NCI-H2081 treated with DMSO at 0.1 percent for 48 hours (cell line): ENCODE measurements around the gene MAN1A1.
"Not testable (repeated sequence)": the region's sequence is repeated elsewhere in the genome, so short reads cannot be mapped to it uniquely, and the experiment has no call there.

ENCODE experiments used
- DNase-seq: peaks from one replicate; lab custom pipeline; 2025; lab: John Stamatoyannopoulos, UW

The MAN1A1 gene

DNA sequence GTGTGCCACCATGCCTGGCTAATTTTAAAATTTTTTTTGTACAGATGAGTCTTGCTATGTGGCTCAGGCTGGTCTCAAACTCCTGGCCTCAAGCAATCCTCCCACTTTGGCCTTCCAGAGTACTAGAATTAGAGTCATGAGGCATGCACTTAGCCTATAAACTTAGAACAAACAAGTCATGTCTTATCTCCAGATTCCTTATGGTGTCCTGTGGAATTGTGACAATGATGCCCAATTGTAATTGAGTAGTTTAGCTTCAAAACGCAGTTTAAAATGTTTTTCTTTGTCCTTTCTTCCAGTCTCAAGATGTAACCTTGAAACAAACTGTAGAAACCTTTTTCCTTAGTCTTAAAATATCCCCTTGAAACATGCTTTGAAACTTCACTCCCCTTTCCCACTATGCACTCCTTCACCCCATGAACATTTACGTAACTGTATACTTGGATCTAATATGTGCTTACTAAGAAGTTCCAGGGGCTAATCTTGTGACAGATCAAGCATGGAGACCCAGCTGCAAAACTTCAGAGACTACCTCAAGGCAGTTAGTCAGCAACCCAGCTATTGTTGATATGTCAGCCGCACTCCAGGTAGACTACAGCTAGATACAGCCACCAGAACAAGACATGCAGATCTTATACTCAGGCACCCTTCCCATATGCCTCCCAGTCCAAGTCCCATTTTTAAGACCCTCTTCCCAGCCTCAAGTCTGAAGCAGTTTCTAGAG, 46.2 kb downstream of the MAN1A1 start:
- no peak for DNase-seq

DNA sequence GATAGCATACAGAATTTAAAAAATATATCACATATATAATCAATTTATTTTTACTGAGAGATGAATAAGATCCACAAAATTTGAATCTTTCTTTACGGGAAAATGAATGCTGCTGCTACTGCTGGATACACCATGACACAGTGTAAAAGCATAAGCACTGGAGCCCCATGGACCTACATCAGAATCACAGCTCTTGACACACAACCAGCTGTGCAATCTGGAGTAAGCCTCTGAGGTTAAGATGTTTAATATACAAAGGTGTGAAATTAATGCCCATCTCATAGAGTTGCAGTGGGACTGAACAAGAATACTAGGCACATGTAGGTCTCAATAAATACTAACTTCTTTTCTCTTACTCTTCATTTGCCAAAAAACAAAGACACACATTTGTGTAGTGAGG, 48.1 kb downstream of the MAN1A1 start:
- no peak for DNase-seq

DNA sequence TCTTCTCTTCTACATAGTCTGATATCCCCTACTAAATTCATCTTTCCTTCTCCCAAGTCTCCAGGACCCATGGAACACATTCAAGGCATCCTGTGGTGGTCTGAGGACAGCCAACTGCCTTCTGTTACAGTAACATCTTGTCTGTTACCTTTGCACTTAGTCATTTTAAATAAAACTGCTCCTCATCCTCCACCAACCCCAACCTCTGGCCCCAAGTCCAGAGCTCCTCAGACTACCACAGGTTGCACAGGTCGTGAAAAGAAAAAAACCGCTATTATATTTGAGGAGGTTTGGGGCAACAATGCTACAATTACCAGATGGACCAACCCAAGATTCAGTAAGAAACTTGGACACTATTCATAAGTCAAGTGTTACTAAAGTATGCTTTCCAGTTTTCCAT, 49.9 kb downstream of the MAN1A1 start:
- no peak for DNase-seq

DNA sequence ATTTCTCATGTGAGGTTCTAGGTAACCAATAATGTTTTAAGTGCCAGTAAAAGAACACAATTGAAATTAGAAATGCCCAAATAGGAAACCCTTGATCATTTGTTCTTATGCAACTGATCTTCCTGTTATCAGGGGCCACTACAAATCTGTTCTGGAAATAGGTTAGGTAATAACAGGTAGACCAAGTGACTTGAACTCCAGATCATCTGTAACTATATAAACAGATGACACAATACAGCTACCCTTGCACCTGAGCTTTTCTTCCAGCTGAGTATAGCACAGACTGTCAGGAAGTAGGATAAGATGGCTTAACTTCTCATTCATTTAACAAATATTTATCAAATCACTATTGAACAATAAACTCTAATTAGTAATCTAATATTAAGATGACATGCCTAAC, 52.5 kb downstream of the MAN1A1 start:
- no peak for DNase-seq

DNA sequence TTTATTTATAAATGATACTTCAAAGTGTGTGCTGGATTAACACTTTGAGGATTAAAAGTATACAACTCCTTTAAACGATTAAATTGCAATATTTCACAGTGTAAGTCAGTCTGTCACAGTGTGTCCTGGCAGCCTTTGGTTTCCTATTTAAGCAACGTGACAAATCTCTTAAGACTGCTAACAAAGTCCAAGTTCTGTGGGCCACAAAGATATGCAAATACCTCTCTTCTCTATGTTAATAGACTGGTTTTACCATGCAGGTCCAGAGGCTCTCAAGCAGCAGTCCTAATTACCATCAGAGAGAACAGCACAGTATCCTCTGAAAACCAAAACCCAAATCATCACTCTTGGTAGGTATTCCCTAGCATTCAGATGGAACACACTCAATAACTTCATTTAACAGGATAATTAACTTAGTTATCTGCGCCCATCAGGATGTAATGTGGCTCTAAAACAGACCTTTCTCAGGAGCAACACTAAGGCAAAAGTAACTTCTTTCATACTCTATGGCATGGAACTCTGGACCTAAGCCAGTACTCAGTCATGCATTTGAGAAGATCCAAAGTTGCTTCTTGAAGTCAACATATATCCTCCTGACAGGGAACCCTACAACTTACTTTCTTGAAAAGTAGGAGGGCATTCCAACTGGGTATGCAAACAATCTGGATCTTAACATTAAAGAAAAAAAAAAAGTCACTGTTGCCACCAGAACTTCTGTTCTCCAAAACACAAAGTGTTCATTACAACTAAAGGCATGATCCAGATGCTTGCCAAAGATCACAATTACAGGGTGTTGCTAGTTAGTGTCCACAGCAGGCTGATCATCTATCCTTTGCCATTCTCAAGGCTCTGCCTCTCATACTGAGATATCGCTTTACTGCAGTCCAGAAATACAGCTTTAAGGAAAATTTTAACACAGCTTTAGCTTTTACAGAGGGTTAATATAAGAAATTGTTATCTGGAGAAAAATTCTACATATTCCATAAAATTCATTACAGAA, 53.2 kb downstream of the MAN1A1 start:
- no peak for DNase-seq

DNA sequence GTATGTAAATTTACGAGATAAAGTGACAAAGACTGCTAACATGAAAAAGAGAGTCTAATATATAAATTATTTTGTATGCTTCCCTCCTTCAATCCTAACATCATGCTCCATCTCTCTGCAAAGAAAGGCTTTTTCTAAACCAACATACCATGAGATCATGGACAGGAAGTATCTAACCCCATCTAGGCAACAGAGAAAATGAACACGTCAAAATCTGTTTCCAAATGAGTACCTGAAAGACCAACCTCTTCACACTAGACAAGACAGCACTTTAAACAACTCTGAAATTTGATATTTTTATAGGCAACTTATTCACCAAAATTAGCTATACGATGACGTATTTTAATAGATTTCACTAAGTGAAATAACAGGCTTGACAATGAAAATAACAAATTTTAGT, 54.6 kb downstream of the MAN1A1 start:
- no peak for DNase-seq

DNA sequence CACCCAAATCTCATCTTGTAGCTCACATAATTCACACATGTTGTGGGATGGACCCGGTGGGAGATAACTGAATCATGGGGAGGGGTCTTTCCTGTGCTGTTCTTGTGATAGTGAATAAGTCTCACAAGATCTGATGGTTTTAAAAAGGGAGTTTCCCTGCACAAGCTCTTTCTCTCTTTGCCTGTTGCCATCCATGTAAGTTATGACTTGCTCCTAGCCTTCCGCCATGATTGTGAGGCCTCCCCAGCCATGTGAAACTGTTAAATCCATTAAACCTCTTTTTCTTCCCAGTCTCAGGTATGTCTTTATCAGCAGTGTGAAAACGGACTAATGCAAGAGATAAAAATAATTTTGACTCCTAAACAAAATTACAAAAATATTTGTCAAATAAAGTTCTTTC, 58.5 kb downstream of the MAN1A1 start:
- DNase-seq = not testable (repeated sequence)

DNA sequence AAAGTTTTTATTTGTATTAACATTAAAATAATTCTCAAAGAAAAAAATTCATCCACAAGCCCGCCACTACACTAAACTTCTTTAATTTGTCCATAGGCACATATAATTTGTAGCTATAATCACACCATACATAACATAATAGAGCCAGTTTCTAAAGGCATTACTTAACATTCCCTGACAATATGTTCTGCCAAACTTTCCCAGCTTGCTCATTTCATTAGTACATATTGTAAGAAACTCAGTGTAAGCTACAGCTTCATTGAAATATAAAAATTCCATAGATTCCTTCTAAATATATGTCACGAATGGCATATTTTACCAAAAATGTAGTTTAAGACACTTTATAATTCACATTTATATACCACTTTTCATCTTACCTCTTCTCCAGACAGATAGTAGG, 59.3 kb downstream of the MAN1A1 start:
- no peak for DNase-seq

DNA sequence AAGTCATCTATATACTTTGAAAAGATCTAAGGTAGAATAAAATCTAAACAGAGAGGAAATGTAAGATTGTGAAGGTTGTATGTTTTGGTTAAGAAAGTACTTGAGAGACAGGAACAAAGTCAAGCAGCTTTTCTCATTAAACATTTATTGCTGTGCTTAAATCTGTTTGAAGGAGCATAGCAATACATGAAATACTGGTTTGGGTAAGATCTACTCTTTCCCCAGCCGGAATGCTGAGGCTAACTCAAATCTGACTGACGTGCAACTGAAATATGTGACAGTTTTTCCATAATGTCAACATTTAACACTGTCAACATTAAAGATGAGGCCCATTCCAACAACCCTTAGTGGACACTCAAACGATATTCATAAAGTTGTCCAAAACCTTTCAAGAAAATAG, 59.9 kb downstream of the MAN1A1 start:
- no peak for DNase-seq

DNA sequence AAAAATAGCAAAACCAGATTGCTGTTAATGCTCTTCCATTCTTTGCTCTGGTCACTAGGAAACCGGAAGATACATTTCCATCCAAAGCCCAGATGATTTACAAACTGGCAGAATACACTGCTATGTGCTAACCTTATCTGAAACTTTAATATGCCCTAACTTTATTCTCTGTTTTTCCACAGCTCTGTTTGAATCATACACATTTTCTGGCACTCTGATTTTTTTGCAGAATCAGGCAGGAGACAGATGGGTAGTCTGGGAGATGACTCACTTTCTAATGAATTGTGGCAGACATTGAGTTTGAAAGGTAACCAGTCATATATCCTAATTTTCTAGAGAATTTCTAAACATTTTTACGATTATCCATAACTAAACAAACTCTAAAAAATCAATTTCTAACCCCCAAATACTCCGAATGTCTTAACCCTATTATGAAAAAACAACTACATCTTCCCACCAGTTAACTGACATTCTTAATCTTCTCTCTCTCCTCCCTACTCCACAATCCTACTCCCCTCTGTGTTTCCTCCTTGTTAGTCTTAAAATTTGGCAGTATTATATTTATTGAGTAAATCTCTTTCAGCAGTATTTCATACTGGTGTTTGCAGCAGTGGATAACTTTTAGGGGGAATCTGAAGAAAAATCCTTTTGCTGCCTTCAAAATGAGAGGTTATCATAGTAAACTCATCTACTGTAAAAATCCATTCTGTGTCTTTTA, 63.5 kb downstream of the MAN1A1 start:
- DNase-seq = no peak

DNA sequence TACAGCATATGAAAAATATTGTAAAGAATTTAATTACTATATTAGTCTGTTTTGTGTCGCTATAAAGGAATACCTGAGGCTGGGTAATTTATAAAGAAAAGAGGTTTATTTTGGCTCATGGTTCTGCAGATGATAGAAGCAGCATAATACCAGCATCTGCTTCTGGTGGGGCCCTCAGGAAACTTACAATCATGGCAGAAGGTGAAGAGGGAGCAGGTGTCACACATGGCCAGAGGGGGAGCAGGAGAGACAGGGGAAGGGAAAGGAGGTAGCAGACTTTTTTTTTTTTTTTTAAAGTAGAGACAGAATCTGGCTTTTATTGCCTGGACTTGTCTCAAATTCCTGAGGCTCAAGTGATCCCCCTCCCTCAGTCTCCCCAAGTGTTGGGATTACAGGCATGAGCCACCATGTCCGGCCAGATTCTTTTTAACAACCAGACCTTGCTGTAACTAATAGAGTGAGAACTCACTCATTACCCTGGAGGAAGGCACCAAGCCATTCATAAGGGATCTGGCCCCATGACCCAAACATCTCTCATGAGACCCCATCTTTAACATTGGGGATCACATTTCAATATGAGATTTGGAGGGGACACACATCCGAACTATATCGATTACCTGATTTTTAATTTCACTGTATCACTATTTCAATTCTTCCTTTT, 64.6 kb downstream of the MAN1A1 start:
- no peak for DNase-seq

DNA sequence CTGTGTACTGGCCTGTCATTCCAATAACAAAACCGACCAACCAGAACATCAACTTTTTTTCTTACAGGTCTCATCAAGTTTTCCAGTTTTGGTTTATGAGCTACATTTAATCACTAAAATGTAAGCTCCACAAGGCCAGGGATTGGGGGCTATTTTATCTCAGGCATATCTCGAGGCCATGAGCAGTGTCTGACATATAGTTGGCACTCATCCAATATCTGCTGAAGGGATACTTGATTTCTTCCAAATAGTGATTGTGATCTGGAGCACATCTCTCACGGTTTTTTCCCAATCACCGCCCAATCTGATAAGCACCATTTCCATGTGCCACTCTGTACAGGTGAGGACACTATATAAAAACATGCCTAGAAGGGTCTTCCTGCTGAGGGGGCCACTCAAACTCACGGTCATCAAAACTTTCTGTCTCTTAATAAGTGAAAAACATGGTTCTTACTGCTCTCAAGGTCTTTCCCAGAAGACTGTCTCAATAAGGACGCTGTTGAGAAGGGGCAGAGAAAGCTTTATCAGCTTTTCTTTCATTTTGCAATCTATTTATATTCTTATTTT, 65.5 kb downstream of the MAN1A1 start:
- DNase-seq = no peak

DNA sequence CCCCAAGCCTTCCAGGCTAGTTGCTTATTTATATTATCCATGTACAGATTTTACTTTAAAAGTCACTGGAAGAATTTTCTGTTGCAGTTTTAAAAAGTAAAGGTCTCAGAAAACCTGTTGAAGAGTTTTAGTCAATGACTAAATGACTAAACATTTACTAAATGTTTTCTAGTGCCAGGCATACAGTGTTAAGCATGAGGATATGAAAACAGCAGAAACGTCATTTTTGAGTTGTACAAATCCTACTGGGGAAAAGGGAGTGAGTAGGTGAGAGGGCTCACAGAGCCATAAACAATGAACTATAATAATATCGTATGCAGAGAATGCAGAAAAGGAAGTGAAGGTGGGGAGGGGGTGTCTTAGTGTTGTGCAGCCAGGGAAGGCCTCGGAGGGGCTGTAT, 66.3 kb downstream of the MAN1A1 start:
- DNase-seq = no peak

DNA sequence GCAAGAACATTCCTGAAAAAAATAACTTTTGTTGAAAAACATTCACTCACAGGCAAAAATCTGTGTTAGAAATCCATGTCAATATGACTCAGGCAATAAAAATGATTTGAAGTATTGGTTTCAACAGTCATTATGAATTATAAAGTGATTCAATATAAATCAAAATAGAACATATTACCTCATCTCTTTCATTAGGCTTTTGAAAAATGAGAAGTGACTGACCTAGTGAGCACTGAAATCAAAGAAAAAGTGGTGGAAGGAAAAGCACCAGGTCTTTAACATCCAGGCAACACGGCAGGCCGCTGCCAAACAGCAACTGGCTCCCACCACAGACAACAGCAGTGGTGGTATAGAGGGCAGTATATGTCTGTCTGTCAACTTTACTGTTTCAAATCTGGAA, 68.9 kb downstream of the MAN1A1 start:
- no peak for DNase-seq

DNA sequence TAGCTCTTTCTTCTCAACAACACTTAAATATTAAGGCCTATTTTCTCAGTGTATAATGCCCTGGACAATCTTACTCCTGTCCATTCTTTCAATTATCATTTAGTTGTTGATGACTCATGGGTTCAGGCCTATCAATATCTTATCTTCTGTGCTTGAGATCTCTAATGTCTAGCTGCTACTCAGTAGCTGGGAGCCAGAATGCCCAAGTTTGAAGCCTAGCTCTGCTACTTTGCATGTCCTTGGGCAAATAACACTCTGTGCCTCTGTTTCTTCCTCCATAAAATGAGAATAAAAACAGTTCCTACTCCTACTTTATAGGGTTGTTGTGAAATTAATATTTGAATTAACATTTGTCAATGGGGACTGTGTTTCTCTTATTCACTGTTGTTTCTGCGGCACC, 69.5 kb downstream of the MAN1A1 start:
- no peak for DNase-seq

DNA sequence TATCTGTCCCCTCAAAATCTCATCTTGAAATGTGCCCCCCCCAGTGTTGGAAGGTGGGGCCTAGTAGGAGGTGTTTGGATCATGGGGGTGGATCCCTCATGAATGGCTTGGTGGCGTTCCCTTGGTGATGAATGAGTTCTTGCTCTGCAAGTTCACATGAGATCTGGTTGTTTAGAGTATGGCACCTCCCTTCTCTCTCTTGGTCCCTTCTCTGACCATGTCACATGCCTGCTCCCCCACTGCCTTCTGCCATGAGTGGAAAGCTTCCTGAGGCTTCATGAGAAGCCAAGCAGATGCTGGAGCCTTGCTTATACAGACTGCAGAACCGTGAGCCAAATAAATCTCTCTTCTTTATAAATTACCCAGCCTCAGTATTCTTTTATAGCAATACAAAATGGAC, 70.9 kb downstream of the MAN1A1 start:
- DNase-seq = no peak

DNA sequence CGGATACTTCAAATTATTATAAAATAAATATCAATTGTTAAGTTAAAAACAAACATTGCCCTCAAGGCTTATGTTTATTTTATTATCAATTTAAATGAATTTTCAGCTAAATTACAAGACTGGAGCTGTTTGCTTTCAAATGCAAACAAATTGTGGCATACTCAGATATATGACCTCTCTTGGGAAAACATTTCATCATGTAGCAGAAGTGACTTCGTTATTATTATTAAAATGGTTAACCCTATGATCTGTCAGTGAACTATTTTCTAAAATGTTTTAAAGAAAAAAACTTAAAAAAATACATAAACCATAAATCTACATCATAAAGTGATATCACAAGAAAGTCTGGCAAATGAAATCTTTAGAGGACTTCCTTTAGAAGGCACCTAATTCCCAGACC, 72.5 kb downstream of the MAN1A1 start:
- DNase-seq = no peak

DNA sequence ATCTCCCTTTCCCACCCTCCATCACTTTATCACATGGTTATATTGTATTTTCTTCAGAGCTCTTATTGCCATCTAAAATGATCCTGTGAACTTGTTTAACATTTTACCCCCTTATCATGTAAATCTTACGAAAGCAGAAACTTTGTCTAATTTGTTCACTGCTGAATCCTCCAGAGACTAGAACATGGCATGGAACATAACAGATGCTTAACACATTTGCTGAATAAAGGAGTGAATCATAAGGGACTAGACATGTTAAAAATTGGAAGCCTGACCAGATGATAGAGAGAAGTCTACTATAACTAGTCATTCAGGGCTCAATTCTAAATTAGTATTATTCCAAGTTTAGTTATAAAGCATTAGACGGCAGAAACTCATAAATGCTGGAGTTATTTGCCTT, 73.3 kb downstream of the MAN1A1 start:
- no peak for DNase-seq

DNA sequence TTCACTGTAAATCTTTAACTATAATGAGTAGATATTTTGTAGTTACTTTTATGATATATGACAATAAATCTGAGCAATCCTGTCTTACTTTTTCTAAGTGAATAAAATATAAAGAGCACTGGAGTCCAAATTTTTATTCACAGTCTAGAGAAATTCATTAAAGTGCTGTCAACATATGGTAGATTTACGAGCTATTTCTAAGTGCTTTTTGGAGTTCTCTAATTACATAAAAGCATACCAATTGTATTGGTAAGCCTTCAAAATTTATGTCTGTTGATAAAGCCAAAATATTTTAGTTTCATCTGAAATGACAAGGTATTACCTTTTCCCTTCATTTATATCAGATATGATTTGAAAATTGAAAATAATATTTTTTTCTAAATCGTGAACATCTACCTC, 75.4 kb downstream of the MAN1A1 start:
- no peak for DNase-seq

DNA sequence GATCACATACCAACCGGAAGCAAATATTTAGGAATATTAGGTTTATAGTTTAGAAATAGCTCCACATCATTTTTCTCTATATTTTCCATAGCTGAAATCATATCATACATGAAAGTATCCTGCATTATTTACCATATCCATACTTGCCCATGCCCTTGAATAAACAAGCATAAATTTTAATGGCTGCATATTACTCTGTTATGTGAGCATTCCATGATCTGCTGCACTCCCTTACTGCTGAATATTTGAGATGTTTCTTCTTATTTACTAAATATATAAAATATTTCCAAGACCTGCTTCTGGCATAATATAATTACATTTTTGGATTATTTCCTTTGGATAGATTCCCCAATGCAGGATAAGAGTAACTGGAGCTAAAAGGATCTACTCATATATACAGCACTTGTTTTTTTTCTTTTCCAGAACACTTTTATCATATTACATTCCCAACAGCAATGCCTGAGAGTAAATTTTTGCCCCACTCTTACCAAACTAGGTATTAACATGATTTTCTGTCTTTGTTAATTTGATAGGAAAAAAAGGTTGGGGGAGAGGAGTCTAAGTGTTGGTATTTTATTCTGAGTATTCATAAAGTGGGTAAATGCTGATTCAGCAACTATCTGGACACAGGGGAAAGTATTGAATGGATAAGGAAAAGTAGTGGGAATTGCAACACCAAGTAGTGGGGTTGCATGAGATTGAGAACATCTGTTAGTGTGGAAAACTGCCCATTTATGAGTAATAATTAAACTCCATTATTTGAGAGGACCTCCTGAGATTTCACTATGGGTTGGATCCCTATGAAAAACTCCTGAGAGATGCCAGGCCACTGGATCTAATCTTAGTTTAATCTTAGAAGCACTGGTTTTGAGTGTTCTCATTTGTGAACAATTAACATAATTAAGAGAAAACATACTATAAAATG, 76.0 kb downstream of the MAN1A1 start:
- no peak for DNase-seq

DNA sequence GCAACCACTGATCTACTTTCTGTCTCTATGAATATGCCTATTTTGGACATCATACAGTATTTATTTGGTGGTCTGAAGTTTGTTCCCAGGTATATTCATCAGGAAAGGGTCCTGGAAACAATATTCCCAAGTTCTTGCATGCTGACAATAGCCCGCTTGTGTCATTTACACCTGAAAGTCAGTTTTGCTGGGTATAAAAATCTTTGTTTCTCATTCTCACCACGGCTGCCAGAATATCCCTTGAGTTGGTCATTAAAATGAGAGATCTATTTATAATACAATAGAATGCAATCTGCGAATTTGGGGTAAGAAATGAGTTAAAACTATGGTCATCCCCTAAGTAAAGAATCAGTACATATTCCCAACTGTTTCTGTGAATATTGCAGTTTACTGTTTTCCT, 79.0 kb downstream of the MAN1A1 start:
- no peak for DNase-seq
